ENCODE measurements around the gene SLC25A13.

The SLC25A13 gene

GRCh38 chr7:96224073-96224472 is 97.8 kb downstream of the SLC25A13 start:
- H3K4me1 Mint-ChIP-seq, result peaks cover 9% of the 10 kb centered on the region
- DNase-seq, result no peak
- no peak for ATAC-seq
- no peaks in the 10 kb centered on the region for H3K27me3 Mint-ChIP-seq
- no peak overlapping the region for H3K4me3 Mint-ChIP-seq
- peak overlapping the region in 1 of 2 donors; percentile 46 for H3K27ac Mint-ChIP-seq
- no peaks in the 10 kb centered on the region for H3K9me3 Mint-ChIP-seq

- DNase-seq, result no peak
These were observed 100.0 kb downstream of the SLC25A13 start for GRCh38 chr7:96221888-96222287.

GRCh38 chr7:96219378-96220130 is 102.3 kb downstream of the SLC25A13 start:
- no peak overlapping the region for H3K4me3 Mint-ChIP-seq
- ATAC-seq (no peak), DNase-seq (no peak)
- H3K9me3 Mint-ChIP-seq, result no peaks in the 10 kb centered on the region
- H3K27ac Mint-ChIP-seq, result no peak overlapping the region
- H3K4me1 Mint-ChIP-seq, result peaks cover 8% of the 10 kb centered on the region
- no peaks in the 10 kb centered on the region for H3K27me3 Mint-ChIP-seq

More at GRCh38 chr7:96221888-96222287, 100.0 kb downstream of the SLC25A13 start:
- Mint-ChIP-seq H3K27ac (no peak overlapping the region), H3K4me3 (no peak overlapping the region), H3K4me1 (peaks cover 9% of the 10 kb centered on the region), H3K9me3 (no peaks in the 10 kb centered on the region), H3K27me3 (no peaks in the 10 kb centered on the region)
- ATAC-seq, result no peak

DNA sequence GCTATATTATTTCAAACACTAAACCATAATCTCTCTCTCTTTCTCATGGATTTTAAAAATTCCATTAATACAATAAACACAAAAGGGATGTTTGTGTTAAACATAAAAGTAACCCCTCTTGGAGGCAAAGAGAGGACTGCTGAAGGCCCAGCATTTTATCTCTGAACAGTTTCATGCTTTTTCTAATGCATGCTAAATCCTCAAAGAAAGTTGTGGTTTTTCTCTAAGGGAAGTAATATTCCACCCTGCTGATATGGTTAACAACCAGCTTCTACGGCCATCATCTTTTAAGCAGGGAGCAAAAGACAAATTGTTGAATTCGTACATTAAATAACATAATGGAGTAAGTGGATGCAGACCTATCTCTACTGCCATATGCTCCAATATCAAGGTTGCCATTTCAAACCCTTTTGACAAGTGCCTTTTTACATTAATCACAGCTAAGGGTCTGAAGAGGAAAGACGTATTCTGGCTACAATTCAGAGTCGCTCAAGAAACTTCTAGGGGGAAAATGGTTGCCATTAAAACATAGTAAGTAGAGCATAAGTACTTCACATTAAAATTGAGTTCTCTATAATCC is 103.1 kb downstream of the SLC25A13 start:
- Mint-ChIP-seq H3K4me1 (peaks cover under 1% of the 10 kb centered on the region), H3K27ac (no peak overlapping the region), H3K4me3 (no peak overlapping the region), H3K27me3 (no peaks in the 10 kb centered on the region), H3K9me3 (no peaks in the 10 kb centered on the region)
- ATAC-seq (no peak), DNase-seq (no peak)

DNA sequence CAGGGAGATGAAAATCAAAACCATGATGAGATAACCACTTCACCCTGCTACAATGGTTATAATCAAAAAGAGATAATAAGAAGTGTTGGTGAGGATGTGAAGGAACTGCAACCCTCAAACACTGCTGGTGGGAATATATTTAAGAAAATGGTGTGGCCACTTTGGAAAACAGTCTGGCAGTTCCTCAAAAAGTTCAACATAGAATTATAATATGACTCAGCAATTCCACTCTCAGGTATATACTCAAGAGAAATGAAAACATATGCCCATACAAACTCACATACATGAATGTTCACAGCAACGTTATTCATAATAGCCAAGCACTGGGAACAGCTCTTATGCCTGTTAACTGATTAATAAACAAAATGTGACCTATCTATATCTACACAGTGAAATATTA is 104.8 kb downstream of the SLC25A13 start:
- Mint-ChIP-seq H3K4me1 (no peaks in the 10 kb centered on the region), H3K27ac (no peak overlapping the region), H3K9me3 (no peaks in the 10 kb centered on the region), H3K27me3 (no peaks in the 10 kb centered on the region), H3K4me3 (no peak overlapping the region)
- ATAC-seq, result no peak
- DNase-seq, result no peak

- ATAC-seq (no peak), DNase-seq (no peak)
- no peak overlapping the region for H3K27ac Mint-ChIP-seq
- no peaks in the 10 kb centered on the region for H3K4me1 Mint-ChIP-seq
- H3K9me3 Mint-ChIP-seq, result no peaks in the 10 kb centered on the region
- no peaks in the 10 kb centered on the region for H3K27me3 Mint-ChIP-seq
- no peak overlapping the region for H3K4me3 Mint-ChIP-seq
These were observed 105.5 kb downstream of the SLC25A13 start for GRCh38 chr7:96216373-96216772.

GRCh38 chr7:96212474-96212873 is 109.4 kb downstream of the SLC25A13 start:
- Mint-ChIP-seq H3K27me3 (no peaks in the 10 kb centered on the region), H3K4me1 (no peaks in the 10 kb centered on the region), H3K27ac (no peak overlapping the region), H3K9me3 (no peaks in the 10 kb centered on the region), H3K4me3 (no peak overlapping the region)
- ATAC-seq (no peak), DNase-seq (no peak)

- H3K4me3 Mint-ChIP-seq, result no peak overlapping the region
- H3K4me1 Mint-ChIP-seq, result no peaks in the 10 kb centered on the region
- ATAC-seq (no peak), DNase-seq (no peak)
- no peaks in the 10 kb centered on the region for H3K9me3 Mint-ChIP-seq
- no peaks in the 10 kb centered on the region for H3K27me3 Mint-ChIP-seq
- no peak overlapping the region for H3K27ac Mint-ChIP-seq
These were observed 109.9 kb downstream of the SLC25A13 start for GRCh38 chr7:96211954-96212353.

GRCh38 chr7:96205665-96206064 is 116.2 kb downstream of the SLC25A13 start:
- no peaks in the 10 kb centered on the region for H3K4me1 Mint-ChIP-seq

GRCh38 chr7:96204601-96205000 is 117.3 kb downstream of the SLC25A13 start:
- Mint-ChIP-seq H3K4me3 (no peak overlapping the region), H3K9me3 (no peaks in the 10 kb centered on the region), H3K27ac (no peak overlapping the region), H3K4me1 (no peaks in the 10 kb centered on the region), H3K27me3 (no peaks in the 10 kb centered on the region)
- ATAC-seq (no peak), DNase-seq (no peak)

More at GRCh38 chr7:96205665-96206064, 116.2 kb downstream of the SLC25A13 start:
- Mint-ChIP-seq H3K27me3 (no peaks in the 10 kb centered on the region), H3K9me3 (no peaks in the 10 kb centered on the region), H3K27ac (no peak overlapping the region), H3K4me3 (no peak overlapping the region)
- no peak for ATAC-seq
- no peak for DNase-seq

DNA sequence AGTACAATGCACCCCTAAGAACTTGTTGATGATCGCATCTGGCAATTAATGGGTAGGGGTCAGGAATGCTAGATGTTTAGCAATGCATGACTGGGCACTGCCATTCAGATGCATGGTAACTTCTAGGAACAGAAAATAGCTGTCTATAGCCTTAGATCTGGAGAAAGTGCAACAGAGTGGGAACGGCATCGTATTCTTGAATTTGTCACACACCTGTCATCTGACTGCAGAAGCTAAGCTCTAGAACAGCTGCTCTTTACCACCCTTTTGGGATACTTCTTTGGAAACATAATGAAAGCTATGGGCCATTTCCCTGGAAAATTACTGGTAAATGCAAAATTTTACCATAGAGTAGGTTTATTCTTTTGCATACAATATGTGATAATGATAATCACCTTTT is 118.1 kb downstream of the SLC25A13 start:
- DNase-seq, result no peak
- H3K27me3 Mint-ChIP-seq, result no peaks in the 10 kb centered on the region
- no peaks in the 10 kb centered on the region for H3K4me1 Mint-ChIP-seq
- H3K27ac Mint-ChIP-seq, result no peak overlapping the region
- no peak overlapping the region for H3K4me3 Mint-ChIP-seq
- no peak for ATAC-seq
- no peaks in the 10 kb centered on the region for H3K9me3 Mint-ChIP-seq

DNA sequence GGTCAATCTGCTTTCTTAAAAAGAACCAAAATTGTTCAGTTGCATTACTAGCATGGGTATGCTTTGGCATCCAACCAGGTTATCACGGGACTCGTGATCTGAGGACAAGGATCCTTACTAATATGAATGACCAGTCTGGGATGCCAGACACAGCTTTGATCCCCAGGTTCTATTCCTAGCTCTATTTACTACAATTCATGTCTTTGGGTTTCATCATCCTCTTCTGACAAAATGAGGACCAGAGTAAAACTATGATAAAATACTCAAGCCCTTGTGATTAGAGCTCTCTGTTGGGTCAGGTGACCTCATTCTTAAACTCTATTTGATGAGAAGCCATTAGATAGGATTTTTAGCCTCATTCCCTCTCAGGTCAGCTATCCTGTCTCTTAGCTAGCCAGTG is 119.8 kb downstream of the SLC25A13 start:
- H3K4me1 Mint-ChIP-seq, result peaks cover 7% of the 10 kb centered on the region
- ATAC-seq (no peak), DNase-seq (no peak)
- H3K4me3 Mint-ChIP-seq, result no peak overlapping the region
- H3K27ac Mint-ChIP-seq, result no peak overlapping the region
- no peaks in the 10 kb centered on the region for H3K27me3 Mint-ChIP-seq
- H3K9me3 Mint-ChIP-seq, result no peaks in the 10 kb centered on the region

- Mint-ChIP-seq H3K4me1 (peaks cover 7% of the 10 kb centered on the region), H3K4me3 (no peak overlapping the region), H3K9me3 (no peaks in the 10 kb centered on the region), H3K27me3 (no peaks in the 10 kb centered on the region), H3K27ac (no peak overlapping the region)
- no peak for ATAC-seq
- DNase-seq, result no peak
These were observed 121.2 kb downstream of the SLC25A13 start for GRCh38 chr7:96200740-96201139.

- H3K4me1 Mint-ChIP-seq, result peaks cover 7% of the 10 kb centered on the region
- ATAC-seq (no peak), DNase-seq (no peak)
- H3K9me3 Mint-ChIP-seq, result no peaks in the 10 kb centered on the region
- H3K27ac Mint-ChIP-seq, result no peak overlapping the region
- H3K4me3 Mint-ChIP-seq, result no peak overlapping the region
- no peaks in the 10 kb centered on the region for H3K27me3 Mint-ChIP-seq
These were observed 122.5 kb downstream of the SLC25A13 start for GRCh38 chr7:96199421-96199820.

GRCh38 chr7:96198047-96198636 is 123.8 kb downstream of the SLC25A13 start:
- DNase-seq (no peak), ATAC-seq (no peak)
- Mint-ChIP-seq H3K4me1 (peaks cover 7% of the 10 kb centered on the region), H3K9me3 (no peaks in the 10 kb centered on the region), H3K27me3 (no peaks in the 10 kb centered on the region), H3K27ac (no peak overlapping the region), H3K4me3 (no peak overlapping the region)

- no peak for DNase-seq
- Mint-ChIP-seq H3K4me1 (peaks cover 7% of the 10 kb centered on the region), H3K4me3 (no peak overlapping the region), H3K27ac (no peak overlapping the region), H3K27me3 (no peaks in the 10 kb centered on the region), H3K9me3 (no peaks in the 10 kb centered on the region)
- ATAC-seq, result no peak
These were observed 125.2 kb downstream of the SLC25A13 start for GRCh38 chr7:96196676-96197075.

Measured in stimulated activated naive CD8-positive, alpha-beta T cell treated with anti-CD3 and anti-CD28 coated beads, Interleukin-15, amount 100 ng/mL, for 72 hours (primary cell).